HG03060 (cell line): ENCODE results near the gene MPST.
A peak's percentile ranks its signal among the peaks of the same experiment; 100 is the strongest.
"Not testable (repeated sequence)": the region's sequence is repeated elsewhere in the genome, so short reads cannot be mapped to it uniquely, and the experiment has no call there.

Experiments
- ATAC-seq: cut with Tn5 transposase; IDR thresholded peaks from one replicate; pipeline ENCODE4 v1.9.1; 2021; ENCODE audit warnings: low read depth, moderate number of reproducible peaks; ENCODE audit not compliant: unreplicated experiment

The MPST gene

GRCh38 chr22:37019309-37020191 lies at the start of gene MPST, which contains the start of gene TST:
Gene MPST (plus strand): TSS chr22:37019742. CDS start chr22:37019837, 95 bp downstream.
Gene TST (minus strand): TSS chr22:37019447. CDS start chr22:37018732, 715 bp downstream.
- ATAC-seq = no peak

DNA sequence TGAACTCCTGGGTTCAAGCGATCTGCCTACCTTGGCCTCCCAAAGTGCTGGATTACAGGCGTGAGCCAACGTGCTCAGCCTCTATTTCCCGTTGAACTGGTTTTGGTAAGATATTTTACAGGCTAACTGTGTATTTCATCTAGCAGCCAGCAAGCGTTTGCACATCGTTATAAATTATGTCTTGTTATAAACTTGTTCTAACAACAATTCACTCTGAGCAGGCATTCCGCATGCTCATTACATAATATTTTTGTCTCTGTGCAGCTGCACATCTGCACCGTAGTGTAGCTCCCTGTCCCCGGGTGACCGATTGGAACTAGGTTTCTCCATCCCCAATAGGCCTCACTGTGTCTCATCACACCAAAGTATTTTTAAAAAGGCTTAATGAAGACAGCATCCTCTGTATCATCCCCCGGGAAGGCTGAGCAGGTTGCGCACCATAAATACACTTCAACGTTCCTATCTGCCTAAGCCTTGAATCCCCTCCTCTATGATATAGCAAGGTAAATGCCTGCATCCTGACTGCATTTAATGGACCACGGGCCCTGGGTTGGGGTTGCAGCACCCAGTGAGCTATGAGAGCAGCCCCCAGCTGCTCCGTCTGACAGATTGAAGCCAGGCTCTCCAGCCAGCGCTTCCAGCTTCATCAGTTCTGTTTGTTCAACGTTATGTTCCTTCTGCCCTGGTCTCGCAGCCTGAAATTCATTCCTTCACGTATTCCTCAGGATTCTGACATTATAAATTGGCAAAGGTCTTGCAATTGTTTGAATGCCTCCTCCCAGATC lies 48.0 kb upstream of the MPST start:
- ATAC-seq = no peak

GRCh38 chr22:36976606-36977005 lies 42.9 kb upstream of the MPST start:
- ATAC-seq = no peak

DNA sequence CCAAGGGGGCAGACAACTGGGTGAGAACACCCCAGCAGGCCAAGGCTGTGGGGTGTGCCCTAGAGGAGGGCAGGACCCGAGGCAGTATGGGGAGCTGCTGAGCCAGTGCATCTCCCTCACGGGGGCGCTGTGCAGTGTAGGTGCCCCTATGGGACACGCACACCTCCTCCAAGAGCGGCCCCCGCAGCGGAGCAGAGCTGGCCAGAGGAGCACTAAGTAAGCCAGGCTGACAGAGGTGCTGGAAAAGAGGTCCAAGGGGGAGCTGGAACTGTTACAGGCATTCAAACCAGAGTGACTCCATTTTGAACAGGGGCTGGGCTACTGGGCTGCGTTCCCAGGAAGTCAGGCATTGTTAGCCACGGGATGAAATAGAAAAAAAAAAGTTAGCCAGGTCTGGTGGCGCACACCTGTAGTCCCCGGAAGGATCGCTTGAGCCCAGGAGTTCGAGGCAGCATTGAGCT lies 42.1 kb upstream of the MPST start:
- no peak for ATAC-seq

GRCh38 chr22:36977947-36978660 lies 41.4 kb upstream of the MPST start:
- ATAC-seq = peak; percentile 62

GRCh38 chr22:36979016-36979910 lies 40.3 kb upstream of the MPST start:
- no peak for ATAC-seq

GRCh38 chr22:36981247-36981775 lies 38.2 kb upstream of the MPST start:
- ATAC-seq = no peak

- no peak for ATAC-seq
Measured at GRCh38 chr22:36982136-36982535, 37.4 kb upstream of the MPST start.

DNA sequence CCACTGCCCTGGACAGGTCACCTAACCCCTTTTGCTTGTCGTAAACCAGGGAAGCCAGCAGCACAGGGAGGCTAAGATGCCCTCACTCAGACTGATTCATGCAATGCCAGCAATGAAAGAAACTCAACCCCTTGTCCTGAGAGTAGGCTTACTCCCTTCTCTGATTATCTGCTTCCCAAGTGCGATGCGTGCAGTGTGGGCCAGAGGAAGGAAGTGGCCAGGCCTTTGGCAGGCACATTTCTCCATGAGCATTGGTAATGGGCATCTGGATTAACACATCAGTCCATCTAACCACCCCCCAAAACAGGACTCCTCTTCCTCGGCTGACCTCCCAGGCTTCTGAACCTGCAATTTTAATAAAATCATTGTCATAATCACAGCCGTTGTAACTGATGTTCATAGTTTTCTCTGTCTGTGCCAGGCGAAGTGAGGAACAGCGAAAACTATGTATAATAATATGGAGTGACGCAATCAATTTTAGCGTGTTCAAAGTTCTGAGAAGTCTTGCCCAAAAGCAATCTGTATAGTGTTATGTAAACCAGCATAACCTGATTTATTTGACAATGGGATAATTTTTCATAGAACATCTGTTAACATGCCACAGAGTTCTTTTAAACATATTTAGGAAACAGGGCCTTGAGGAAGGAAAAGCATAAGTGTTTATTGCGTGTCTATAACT lies 34.2 kb upstream of the MPST start:
- no peak for ATAC-seq

DNA sequence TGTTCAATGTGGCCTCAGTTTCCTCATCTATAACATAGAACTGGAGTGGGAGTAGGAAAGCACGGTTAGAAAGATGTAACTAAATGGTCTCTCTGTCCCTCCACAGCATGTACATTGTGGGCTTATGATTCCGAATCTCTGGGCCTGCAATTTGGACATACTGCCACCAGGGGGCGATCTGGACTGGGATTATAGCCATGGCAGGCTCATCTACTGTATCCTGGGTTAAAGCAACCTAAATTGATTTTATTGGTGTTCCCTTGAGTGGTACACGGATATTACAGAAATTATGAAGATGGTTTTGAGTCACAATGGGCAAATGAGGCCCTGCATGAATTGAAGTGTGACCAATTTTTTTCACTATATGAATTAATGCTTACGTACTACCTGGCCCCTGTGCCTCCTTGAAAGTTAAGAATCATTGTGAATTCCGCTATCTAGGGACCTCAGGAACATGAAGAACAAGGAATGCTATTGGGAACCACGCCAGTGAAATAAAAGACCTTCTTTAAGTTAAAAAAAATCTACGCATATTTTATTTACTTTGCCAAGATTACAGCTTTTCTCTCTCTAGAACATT lies 33.2 kb upstream of the MPST start:
- no peak for ATAC-seq

DNA sequence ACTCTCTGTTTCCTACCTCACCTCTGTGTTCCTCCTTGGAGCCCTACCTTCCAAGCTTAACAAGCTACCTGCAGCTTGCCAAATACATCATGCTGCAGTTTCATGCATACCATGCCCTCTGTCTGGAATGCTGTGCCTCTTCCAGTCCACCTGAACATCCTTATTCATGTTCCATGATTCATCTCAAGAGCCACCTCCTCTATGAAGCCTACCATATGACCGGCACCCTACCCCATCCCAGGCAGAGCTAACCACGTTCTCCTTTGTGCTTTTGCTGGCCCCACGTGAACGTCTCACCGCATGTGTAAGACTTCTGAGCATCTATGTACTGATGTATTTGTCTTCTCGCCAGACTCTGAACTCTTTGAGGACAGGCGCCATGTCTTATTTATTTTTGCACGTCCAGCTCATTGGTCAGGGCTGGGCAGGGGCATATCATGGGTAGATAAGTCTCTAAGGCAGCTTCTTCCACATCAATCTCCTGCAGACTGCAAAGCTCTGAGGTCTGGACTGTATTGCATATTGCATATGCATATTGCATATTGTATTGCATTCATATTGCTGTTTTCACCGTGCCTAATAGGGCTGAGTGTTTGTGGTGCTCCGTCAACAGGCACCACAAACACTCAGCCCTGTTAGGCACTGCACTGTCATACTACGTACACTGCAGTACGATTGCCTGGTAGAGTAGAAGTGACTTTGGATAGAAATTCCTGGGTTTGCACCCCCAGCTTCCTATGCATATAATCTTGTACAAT lies 31.3 kb upstream of the MPST start:
- no peak for ATAC-seq

- not testable (repeated sequence) for ATAC-seq
Measured at GRCh38 chr22:36989012-36989411, 30.5 kb upstream of the MPST start.

- no peak for ATAC-seq
Measured at GRCh38 chr22:36990457-36990856, 29.1 kb upstream of the MPST start.

DNA sequence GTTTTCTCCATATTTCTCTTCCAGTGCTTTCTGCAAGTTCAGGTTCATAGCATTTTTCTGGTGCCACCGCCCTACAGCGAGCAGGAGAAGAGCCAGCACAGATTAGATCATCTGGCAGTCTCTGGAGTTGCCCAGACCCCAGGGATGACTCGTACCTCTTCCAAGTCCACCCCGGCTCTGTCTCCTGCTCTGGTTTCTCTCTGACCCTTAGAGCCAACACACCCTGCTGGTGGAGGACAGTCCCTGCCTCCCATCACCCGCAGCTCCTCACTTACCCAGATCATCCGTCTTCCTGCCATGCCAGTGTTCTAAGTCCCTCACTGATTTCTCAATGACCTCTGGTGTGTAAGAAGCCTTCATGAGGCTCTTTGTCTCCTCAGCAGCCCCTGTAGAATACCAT lies 28.3 kb upstream of the MPST start:
- ATAC-seq = no peak

GRCh38 chr22:36997746-36998145 lies 21.8 kb upstream of the MPST start:
- ATAC-seq = no peak

- ATAC-seq = no peak
Measured at GRCh38 chr22:36998620-36999351, 20.8 kb upstream of the MPST start.

DNA sequence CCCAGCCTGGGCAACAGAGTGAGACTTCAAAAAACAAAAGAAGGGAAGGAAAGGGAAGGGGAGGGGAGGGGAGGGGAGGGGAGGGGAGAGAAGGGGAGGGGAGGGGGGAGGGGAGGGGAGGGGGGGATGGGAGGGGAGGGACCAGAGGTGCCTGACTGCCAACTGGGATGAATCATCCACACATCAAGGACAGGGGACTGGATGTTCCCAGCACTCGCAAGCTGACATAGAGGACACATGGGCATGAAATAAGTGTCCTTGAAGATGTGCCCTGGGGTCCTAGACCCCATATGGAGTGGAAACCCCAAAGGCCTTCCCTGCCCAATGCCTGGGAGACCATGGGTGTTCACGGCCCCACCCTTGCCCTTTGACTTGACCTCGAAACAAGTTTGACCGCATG lies 20.1 kb upstream of the MPST start:
- ATAC-seq = no peak
